Activated CD4-positive, CD25-positive, alpha-beta regulatory T cell (primary cell): ENCODE measurements around the gene NPTXR.

ENCODE experiments used
- DNase-seq, 4 experiments: peaks; one replicate each; lab custom pipeline; 2025; lab: John Stamatoyannopoulos, UW

The NPTXR gene

DNA sequence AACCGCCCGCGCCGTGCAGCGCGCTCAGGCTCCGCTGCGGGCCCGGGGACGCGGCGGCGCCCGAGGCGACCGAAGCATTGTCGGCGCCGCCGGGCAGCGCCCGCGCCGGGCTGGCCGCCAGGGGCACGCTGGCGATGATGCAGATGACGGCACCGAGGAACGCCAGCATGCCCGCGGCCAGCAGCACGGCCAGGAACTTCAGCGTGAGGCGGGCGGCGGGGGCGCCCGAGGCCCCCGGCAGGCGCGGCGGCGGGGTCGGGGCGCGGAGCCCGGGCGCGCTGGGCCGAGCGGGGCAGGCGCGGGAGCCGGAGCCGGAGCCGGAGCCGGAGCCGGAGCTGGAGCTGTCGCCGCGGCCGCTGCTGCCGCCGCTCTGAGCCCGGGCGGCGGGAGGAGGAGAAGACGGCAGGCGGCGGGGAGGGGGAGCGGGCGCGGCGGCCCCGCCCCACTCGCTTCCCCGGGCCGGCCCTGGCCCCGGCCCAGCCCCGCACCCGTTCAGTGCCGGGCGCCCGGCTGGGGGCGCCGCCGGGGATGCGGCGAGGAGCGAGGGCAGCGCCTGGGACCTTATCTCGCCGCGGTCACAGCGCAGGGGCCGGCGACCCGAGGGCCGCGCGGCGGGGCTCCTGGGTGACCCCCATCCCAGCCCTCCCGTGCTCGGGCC lies at the start of gene NPTXR:
Gene NPTXR (minus strand): TSS at position 372 of the 658 bp plus-strand sequence.
- DNase-seq: peak in 2 of 4 experiments; percentile 16 to 19

DNA sequence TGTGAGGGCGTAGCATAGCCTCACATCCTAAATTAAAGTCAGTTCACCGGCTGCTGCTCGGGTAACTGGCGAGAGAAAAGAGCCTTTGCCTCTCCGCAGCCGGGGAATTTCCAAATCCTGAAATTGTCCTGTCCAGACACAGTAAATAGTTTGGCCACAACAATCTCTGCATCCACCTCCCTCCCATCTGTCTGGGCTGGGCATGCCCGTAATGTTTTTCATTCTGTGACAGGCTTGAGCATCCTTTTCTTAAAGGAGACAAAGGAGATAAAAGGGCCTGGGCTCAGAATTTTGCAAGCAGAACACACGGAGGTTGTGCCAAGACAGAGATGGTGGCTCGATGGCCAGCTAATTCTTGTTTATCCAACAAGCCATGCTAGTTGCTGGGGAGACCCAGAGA lies 47.4 kb upstream of the NPTXR start:
- DNase-seq: no peak

DNA sequence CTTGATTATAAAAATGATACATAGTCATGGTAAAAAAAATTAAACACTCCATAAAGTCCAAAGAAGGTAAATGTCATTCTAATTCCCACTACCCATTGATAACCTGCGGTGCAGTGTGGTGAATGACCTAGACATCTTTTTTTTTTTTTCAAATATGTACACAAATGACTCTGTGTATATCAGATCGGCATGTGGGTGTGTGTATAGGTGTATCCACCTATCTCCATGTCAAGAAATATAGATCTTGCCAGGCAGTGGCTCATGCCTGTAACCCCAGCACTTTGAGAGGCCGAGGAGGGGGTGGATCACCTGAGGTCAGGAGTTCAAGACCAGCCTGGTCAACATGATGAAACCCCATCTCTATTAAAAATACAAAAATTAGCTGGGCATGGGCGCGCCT lies 46.5 kb upstream of the NPTXR start:
- DNase-seq: no peak

DNA sequence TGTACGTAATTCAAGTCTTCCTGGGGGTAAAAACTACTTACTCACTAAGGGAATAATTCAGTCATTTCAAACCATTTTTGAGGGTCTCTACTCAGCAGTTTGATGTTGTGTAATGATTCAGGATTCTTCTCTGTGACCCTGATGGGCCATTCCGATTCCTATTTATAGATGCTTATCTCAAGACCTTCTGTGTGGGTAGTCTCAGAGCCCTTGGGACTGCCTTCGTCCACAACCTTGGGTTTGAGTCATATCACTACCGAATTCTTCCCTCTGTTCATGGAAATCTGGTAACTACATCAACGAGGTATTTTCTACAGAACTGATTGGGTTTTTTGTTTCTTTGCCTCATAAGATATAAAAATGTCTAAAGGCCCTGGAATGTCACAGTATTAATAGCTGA lies 42.5 kb upstream of the NPTXR start:
- DNase-seq: no peak

DNA sequence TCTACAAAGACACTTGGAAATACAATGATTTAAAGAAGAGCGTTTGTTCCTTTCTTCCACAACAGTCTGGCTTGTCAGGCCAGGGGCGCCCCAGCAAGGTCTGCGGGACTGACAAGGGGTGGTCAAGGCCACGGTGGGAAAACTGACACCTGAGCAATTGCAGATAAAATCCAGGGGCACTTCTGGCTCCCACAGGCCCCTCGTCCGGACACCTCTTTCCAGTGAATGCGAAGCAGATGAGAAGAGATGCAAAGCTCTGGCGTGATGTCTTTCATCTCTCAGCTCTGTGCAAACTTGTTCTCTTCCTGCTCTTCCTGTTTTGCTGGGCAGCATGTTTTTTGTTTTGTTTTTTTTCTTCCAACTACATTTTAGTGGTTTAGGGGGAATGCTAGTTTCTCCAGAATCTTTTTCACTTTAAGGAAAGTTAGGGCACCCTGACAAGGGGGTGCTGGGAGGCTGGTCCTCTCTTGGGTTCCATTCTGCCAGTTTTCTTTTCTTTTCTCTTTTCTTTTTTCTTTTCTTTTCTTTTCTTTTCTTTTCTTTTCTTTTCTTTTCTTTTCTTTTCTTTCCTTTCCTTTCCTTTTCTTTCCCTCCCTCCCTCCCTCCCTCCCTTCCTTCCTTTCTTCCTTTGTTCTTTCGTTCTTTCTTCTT lies 39.3 kb upstream of the NPTXR start:
- DNase-seq: no peak

DNA sequence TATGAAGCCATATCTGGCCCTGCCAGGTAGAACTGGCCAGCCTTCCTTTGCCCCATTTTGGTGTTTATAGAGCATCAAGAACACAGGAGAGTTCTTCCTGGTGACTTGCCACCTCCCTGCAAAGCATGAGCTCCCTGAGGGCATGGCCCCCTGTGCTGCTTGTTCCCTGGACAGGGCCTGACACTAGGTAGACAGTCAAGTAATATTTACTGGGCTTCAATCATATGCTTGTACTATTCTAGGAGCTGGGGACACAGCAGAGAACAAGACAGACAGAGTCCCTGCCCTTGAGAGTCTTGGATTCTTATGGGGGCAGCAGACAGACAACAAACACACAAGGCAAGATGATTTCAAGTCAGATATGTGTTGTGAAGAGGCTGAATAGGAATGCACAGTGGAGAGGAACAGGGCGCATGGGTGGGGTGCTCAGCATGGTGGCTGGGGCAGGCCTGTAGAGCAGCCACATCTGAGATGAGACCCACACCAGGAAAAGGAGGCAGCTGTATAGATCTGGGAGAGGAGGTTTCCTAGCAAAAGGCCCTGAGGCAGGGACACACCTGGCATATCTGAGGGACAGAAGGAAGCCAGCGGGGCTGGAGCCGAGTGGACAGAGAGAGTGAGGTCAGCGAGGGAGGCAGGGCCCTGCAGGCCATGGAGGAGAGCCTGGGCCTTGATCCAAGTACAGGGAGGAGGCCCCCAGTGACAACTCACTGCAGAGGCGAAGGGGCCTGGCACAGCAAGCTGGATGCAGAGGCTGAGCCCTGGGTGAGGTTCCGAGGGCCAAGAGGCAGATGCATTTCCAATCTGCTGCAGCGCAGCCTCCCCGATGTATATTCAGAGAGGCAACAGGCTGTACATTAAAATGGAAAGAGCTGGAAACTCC lies 38.4 kb upstream of the NPTXR start:
- no peak for DNase-seq

DNA sequence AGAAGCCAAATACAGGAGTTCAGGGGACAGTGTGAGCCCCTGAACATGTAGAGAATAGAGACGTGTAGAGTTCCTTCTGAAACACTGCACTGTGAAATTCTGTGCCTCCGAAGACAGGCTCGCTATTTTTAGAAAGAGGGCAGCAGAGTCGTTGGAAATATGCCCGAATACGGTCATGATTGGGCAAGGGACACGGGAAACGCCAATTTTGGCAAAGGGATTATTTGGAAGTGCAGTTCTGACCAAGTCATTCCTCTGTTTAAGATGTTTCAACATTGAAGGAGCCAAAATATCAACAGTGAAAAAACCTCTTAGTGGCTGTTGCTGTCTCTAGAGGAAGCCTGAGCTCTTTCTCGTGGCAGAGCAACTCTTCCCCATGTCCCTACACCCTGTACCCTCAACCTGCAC lies 37.6 kb upstream of the NPTXR start:
- DNase-seq: no peak

DNA sequence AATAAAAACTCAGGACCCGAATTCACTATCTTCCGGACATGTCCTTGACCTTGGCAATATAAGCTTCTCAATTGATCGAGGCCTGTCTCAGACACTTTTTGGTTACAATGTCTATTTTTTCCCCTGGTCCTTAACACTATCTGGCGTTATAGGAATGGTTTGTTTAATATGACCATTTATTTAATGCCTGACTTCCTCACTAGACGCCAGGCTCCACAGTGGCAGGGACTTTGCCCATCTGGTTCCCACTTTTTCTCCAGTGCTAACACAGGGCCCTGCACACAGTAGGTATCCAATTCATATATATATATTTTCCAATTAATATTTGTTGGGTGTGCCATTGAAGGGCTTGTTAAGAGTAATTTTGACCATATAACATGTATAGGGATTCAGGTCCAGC lies 36.1 kb upstream of the NPTXR start:
- no peak for DNase-seq

DNA sequence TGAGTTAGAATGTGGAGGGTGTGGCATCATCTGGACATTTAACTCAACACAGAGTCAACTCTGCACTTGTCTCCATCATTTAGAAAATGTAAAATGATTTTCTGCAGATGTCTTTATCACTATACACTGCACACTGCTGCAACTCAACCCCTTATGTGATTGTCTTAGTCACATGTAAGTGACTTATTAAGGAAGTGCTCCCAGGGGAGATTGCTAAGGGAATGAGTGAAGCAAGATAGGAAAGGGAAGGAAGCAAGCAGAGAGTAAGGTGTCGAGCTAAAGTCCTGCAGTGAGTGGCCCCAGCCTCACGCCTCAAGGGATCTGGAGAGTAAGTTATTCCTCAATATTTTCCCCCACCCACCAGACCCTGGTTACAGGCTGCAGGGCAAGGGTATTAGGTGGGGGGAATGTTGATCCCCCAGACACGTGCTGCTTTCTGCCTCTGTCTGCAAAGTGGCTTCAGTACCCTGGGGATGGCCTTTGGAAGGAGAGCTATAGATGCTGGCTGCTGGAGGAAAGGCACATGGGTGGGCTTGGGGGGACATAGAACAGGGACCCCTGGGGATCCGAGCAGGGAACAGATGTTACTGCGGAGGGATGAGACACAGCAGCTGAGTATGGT lies 35.4 kb upstream of the NPTXR start:
- DNase-seq: no peak

DNA sequence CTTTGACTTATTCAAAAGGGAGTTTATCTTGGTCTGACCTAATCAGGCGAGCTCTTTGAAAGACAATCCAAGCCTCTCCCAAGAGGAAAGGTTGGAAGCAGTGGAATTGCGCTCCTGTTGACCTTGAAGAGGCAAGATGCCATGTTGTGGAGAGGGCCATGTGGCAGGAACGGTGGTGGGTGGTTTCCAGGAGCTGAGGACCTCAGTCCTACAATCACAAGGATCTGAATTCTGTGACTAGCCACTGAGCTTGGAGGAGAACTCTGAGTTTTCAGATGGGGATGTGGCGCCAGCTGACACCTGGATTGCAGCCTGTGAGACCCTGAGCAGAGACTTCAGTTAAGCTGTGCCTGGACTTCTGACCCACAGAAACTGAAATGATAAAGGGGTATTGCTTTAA lies 34.2 kb upstream of the NPTXR start:
- DNase-seq: no peak

DNA sequence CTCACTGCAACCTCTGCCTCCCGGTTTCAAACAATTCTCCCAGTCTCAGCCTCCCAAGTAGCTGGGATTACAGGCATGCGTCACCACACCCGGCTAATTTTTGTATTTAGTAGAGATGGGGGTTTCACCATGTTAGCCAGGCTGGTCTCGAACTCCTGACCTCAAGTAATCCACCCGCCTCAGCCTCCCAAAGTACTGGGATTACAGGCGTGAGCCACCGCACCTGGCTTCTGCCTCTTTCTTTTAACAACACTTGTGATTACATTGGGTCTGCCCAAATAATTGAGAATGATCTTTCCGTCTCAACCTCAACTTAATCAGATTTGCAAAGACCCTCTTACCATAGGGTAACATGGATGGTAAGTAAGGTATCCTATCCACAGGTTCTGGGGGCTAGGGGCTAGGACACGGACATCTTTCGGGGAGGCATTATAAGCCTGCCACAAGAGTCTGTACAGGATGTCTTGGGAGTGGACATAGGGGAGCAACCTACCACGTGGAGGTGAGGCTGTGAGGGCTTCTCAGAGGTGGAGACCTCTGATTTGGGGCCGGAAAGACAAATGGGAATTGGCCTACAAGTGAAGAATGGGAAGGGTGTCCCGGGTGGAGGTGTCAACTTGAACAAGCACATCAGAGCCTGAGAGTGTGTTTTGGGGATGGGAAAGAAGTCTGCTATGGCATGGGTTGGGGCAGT lies 30.8 kb upstream of the NPTXR start:
- no peak for DNase-seq

DNA sequence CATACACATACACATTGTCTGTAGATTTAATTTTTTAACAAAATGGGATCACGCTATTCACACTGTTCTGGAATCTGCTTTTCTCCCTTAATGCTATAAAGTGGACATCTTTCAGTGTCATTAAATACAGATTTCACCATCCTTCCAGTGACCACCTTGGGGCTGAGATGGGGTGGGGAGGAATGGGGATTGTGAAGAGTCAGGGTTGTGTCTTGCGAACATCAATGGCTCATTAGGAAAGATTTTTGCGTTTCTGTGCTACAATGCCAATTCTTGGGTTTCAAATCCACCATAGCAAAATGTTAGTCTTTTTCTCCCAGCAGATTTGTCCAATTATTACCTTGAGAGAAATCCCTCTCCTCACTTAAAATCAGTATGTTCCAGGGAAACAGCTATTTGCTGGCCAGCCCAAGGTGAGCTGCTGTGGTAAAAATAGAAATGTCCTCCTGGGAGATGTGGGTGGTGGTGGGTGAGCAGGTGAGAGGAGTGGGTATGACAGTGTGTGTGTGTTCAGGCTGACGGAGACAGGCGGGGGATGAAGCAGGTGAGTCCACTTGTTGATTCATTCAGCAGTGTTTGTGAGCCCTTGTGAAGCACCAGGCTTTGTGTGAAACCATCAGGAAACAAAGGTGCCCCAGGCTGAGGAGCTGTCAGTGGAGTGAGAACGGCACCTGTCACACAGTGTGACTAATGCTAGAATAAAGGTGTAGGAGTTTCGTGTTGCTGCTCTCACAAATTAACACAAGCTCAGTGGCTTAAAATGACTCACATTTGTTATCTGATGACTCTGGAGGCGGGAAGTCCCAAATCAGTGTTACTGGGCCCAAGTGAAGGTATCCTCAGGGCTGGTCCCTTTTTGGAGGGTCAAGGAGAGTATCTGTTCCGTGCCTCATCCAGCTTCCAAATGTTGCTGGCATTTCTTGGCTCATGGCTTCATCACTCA lies 29.9 kb upstream of the NPTXR start:
- DNase-seq: peak in 1 of 4 experiments; percentile 51

DNA sequence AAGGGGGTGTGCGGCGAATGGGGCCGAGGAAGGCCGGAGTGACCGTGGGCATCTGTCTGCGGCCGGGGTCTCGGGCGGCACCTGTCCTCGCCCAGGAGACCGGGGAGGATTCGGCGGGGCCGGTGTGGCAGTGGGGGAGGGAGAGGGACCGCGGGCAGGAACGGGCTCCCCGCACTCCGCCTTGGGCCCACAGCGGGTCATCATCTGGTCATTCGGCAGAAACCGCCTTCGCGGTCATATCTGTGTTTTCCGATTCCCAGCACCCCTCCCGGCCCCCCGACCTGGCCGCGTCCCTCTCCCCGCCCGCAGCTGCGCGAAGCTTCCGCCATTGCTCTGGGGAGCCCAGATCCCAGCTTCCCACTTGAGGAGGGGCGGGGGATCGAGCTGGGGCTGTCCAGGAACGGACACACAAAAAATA lies 29.0 kb upstream of the NPTXR start:
- DNase-seq: no peak

DNA sequence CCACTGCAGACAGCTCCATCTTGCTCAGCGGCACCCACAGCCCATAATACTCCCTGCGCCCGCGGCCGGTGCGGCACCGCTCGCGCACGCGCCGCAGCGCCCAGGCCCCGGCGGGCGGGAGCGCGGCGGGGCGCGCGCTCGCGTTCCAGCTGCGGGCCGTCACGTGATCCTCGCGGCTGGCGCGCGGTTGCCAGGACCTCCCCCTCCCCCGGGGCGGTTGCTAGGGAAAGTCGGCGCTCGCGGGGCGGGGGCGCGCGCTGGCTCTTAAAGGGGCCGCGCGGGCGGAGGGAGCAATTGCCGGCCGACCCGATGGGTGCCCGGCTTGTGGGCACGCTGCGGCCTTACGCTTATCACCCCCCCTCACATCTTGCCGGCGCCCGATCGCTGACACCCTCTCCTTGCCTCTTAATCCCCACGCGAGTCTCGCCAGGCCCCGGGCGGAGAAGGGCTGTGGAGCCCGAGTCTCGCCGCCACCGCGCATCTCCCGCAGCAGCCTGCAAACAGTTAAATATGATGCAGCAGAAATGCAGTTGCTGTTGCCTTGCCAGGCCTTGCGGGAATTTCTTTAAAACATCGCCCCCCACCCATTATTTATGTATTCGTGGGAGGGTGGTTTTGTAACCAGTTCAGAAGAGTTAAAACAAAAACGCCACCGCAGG lies 28.5 kb upstream of the NPTXR start, which contains the start of gene CBX6:
Gene CBX6 (minus strand): TSS at position 45 of the 659 bp plus-strand sequence. CDS start 26 bp downstream, at position 19.
- DNase-seq: peak; percentile 88 to 95 (median 92)

DNA sequence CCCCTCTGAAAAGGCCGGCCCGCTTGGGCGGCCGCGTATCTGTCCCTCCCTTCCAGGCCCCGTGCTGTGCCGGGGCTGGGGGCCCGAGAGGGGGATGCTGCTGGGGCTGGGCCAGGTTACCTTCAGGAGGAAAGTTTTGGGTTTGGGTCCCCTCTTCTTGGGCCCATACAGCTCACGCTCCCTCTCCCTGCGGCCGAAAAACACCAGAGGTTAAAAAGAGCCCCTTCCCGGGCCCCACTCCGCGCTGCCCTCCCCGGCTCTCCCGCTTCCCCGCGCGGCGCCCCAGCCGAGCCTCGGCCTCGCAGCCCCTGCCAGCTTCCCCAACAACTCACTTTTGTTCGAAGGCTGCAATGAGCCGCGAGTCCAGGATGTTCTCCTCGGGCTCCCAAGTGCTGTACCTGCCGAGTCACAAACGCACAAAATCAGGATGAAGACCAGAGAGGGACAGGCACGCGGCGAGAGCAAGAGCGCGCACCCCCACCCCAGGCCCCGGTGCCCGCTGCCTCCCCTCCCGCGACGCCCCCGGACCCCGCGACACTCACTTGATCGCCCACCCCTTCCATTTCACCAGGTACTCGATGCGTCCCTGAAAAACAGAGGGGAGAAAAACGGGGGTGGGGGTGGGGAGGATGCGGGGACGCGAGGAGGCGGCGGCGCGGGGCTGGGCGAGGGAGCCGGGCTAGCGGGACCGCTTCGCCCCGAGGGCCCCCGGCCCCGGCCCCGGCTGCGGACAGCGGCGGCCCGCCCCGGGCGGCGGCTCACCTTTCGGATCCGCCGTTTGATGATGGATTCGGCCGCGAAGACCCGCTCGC lies 27.7 kb upstream of the NPTXR start:
- no peak for DNase-seq

DNA sequence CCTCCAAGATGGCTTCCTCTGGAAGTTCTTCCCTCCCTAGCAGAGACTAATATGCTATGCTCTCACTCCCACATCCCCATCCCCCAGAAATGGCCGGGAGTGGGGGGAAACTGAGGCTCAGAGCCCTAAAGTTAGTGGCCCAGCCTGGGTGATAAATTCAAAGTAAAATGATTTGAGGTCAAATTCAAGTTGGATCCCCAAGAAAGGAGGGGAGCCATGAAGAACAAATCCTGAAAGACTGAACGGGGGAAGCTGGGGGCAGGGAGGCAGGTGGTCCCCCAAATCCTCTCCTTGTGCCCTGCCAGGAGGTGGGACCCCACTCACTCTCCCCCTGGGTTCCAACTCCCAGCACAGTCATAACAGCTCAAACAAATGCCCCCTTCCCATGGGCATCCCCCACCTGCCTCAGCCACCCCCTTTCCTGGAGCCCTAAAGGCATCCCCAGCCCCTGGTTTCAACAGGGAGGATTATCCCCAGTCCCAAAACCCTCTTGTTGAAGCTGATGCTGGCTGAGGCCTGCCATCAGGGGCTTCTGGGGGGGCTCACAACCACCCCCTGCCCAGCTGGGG lies 27.0 kb upstream of the NPTXR start:
- no peak for DNase-seq

DNA sequence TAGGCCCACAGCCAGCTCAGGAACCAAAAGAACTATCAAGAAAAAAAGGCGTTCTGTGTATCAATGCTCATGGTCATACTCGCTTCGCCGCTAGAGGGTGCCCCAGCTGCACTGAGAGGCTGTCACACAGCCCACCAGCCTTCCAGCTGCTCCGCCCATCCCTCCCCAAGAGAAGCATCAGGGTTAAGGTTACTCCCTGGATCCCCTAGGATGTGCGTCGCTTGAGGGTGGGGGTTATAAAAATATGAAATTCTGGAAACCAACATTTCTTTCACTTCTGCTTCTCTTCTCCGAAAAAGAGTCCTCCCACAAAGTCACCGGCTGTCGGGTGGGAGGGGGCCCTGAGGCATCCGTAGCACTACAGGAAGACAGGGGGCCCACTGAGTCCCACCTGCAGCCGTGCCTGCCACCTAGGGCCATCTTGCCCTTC lies 26.5 kb upstream of the NPTXR start:
- peak; percentile 71 to 92 (median 78) for DNase-seq

DNA sequence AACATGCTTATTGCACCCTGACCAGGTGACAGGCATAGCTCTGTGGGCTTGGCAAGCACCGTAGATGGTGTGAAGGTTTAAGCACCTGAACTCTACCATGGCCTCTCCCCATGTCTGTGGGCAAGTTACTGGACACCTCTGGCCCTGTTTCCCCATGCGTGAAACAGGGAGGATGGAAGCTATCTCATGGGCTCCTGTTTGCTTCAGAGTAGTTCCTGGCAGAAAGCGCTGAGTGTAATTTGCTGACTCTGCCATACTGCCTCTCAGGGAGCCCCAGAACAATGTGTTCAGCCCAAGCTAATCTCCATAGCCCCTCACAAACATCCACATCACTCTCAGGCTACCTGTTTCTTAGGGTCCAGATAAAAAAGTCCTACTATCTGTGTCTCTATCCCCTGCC lies 25.8 kb upstream of the NPTXR start:
- DNase-seq: no peak
